IMR-90 (cell line): ENCODE measurements around the gene CAPZA1. TPM values are rescaled to one million over a fixed set of nuclear protein-coding genes. Genes with fewer than 3 reads are reported as not detected.

Experiments used
- ATAC-seq: fragments of 200-7000 bp; cut with Tn5 transposase; 2 replicates; pipeline ENCODE4 v1.9.1; 2020; ENCODE audit warnings: low read depth, mild to moderate bottlenecking, moderate library complexity
- BruUV-seq: library from RNA; stranded (reverse); fragments of 400-500 nt; replicated peaks from 2 replicates; lab custom pipeline; 2021; lab: Mats Ljungman, UMichigan
- CTCF ChIA-PET: fragments of 300-600 bp; formaldehyde crosslinking; extraction: SDS; loops from one replicate; lab custom pipeline; 2021; ENCODE audit warnings: antibody characterized with exemption; lab: Yijun Ruan, JAX
- POLR2A ChIA-PET: fragments of 300-600 bp; sonication (Branson Sonifier 250); formaldehyde crosslinking; loops from one replicate; lab custom pipeline; 2022; ENCODE audit warnings: antibody characterized with exemption; ENCODE audit not compliant: unreplicated experiment; lab: Charles Lee
- DNase-seq: peaks from one replicate; pipeline ENCODE4 v3.0.0; 2013
- H2AFZ ChIP-seq: replicated peaks from 2 replicates; pipeline ENCODE3; 2013; ENCODE audit warnings: low read length, mild to moderate bottlenecking; ENCODE audit not compliant: poor library complexity
- H2AK5ac ChIP-seq: 2 replicates; pipeline ENCODE4 v1.6.1; 2013; ENCODE audit warnings: low read depth, low read length, inconsistent platforms
- H2AK9ac ChIP-seq: replicated peaks from 2 replicates; pipeline ENCODE3; 2013; ENCODE audit warnings: mild to moderate bottlenecking, low read depth, low read length, moderate library complexity; ENCODE audit not compliant: poor library complexity
- H2BK120ac ChIP-seq: 2 replicates; pipeline ENCODE4 v1.6.1; 2013; ENCODE audit warnings: low read depth, low read length, inconsistent platforms
- H2BK15ac ChIP-seq: 3 replicates; pipeline ENCODE4 v1.6.1; 2013; ENCODE audit warnings: low read depth, low read length, inconsistent platforms
- H2BK20ac ChIP-seq: 2 replicates; pipeline ENCODE4 v1.6.1; 2013; ENCODE audit warnings: low read depth, mild to moderate bottlenecking, inconsistent platforms, low read length, moderate library complexity
- H2BK5ac ChIP-seq: 2 replicates; pipeline ENCODE4 v1.6.1; 2013; ENCODE audit warnings: mild to moderate bottlenecking, low read depth, low read length, inconsistent platforms; ENCODE audit not compliant: poor library complexity, severe bottlenecking
- H3K14ac ChIP-seq: replicated peaks from 2 replicates; pipeline ENCODE4 v1.6.1; 2013; ENCODE audit warnings: low read depth, low read length, inconsistent platforms
- H3K18ac ChIP-seq: 2 replicates; pipeline ENCODE4 v1.6.1; 2013; ENCODE audit warnings: low read depth, low read length, control low read depth
- H3K23ac ChIP-seq: 2 replicates; pipeline ENCODE4 v1.6.1; 2013; ENCODE audit warnings: low read depth, low read length, inconsistent platforms
- H3K27ac ChIP-seq: 2 replicates; pipeline ENCODE4 v1.5.1; 2013; ENCODE audit warnings: mild to moderate bottlenecking, control low read depth, low read length; ENCODE audit not compliant: insufficient read depth
- H3K27me3 ChIP-seq: 2 replicates; pipeline ENCODE4 v1.6.1; 2013; ENCODE audit warnings: low read length; ENCODE audit not compliant: control insufficient read depth, insufficient read depth
- H3K36me3 ChIP-seq: 2 replicates; pipeline ENCODE4 v1.6.1; 2013; ENCODE audit warnings: low read length, mixed read lengths; ENCODE audit not compliant: control insufficient read depth, insufficient read depth
- H3K4ac ChIP-seq: 2 replicates; pipeline ENCODE4 v1.6.1; 2013; ENCODE audit warnings: low read depth, low read length, inconsistent platforms
- H3K4me1 ChIP-seq: 2 replicates; pipeline ENCODE4 v1.6.1; 2013; ENCODE audit warnings: low read length, mixed read lengths; ENCODE audit not compliant: control insufficient read depth, insufficient read depth
- H3K4me2 ChIP-seq: 2 replicates; pipeline ENCODE4 v1.6.1; 2013; ENCODE audit warnings: low read depth, mild to moderate bottlenecking, control low read depth, low read length, moderate library complexity
- H3K4me3 ChIP-seq: 2 replicates; pipeline ENCODE4 v1.5.1; 2013; ENCODE audit warnings: low read depth, mild to moderate bottlenecking, control low read depth, low read length, moderate library complexity; ENCODE audit not compliant: insufficient read depth
- H3K56ac ChIP-seq: 2 replicates; pipeline ENCODE4 v1.6.1; 2013; ENCODE audit warnings: low read length, inconsistent platforms; ENCODE audit not compliant: insufficient read depth; ENCODE audit errors: extremely low read depth
- H3K79me1 ChIP-seq, 2 experiments: 2 replicates each; pipeline ENCODE4 v1.6.1; 2013; ENCODE audit warnings: low read length in 2 of 2, inconsistent platforms in 1 of 2, low read depth in 1 of 2
- H3K9ac ChIP-seq: 2 replicates; pipeline ENCODE4 v1.6.1; 2013; ENCODE audit warnings: low read depth, low read length, control low read depth
- H3K9me1 ChIP-seq: 2 replicates; pipeline ENCODE4 v1.6.1; 2013; ENCODE audit warnings: low read length, inconsistent platforms; ENCODE audit not compliant: insufficient read depth
- H3K9me3 ChIP-seq: 2 replicates; pipeline ENCODE4 v1.6.1; 2013; ENCODE audit warnings: low read length; ENCODE audit not compliant: control insufficient read depth, insufficient read depth
- H4K20me1 ChIP-seq: 2 replicates; pipeline ENCODE4 v1.6.1; 2013; ENCODE audit warnings: low read length, inconsistent platforms; ENCODE audit not compliant: insufficient read depth
- H4K5ac ChIP-seq: 2 replicates; pipeline ENCODE4 v1.6.1; 2013; ENCODE audit warnings: mild to moderate bottlenecking, low read depth, low read length, control low read depth
- H4K8ac ChIP-seq, 2 experiments: 2 replicates each; pipeline ENCODE4 v1.6.1; 2013; ENCODE audit warnings: low read depth in 2 of 2, low read length in 2 of 2, control low read depth in 1 of 2, inconsistent platforms in 1 of 2
- H4K91ac ChIP-seq: 2 replicates; pipeline ENCODE4 v1.6.1; 2013; ENCODE audit warnings: low read depth, low read length, inconsistent platforms; ENCODE audit not compliant: insufficient read depth
- BHLHE40 ChIP-seq: fragments of 150-350 bp; IDR thresholded peaks from 2 replicates; pipeline ENCODE4 v1.6.1; 2016; ENCODE audit warnings: mild to moderate bottlenecking, low read depth, low read length
- CHD1 ChIP-seq: IDR thresholded peaks from 2 replicates; pipeline ENCODE4 v1.6.1; 2012; ENCODE audit warnings: low read depth, low read length, improper control_type of control experiment
- FOS ChIP-seq: fragments of 150-350 bp; IDR thresholded peaks from 2 replicates; pipeline ENCODE4 v1.6.1; 2016; ENCODE audit warnings: low read depth, low read length
- MAFK ChIP-seq: IDR thresholded peaks from 2 replicates; pipeline ENCODE4 v1.6.1; 2012; ENCODE audit warnings: low read depth, low read length, improper control_type of control experiment
- MAZ ChIP-seq: IDR thresholded peaks from 2 replicates; pipeline ENCODE4 v1.6.1; 2012; ENCODE audit warnings: low read depth, mild to moderate bottlenecking, low read length, improper control_type of control experiment, moderate library complexity, borderline replicate concordance
- MXI1 ChIP-seq: IDR thresholded peaks from 2 replicates; pipeline ENCODE4 v1.6.1; 2012; ENCODE audit warnings: low read depth, mild to moderate bottlenecking, low read length, moderate library complexity, borderline replicate concordance
- NFE2L2 ChIP-seq: fragments of 150-350 bp; IDR thresholded peaks from 2 replicates; pipeline ENCODE4 v1.6.1; 2016; ENCODE audit warnings: low read depth, mild to moderate bottlenecking, low read length
- POLR2A ChIP-seq: IDR thresholded peaks from 2 replicates; pipeline ENCODE4 v1.6.1; 2012; ENCODE audit warnings: mild to moderate bottlenecking, low read depth, low read length
- RCOR1 ChIP-seq: IDR thresholded peaks from 2 replicates; pipeline ENCODE4 v1.6.1; 2012; ENCODE audit warnings: mild to moderate bottlenecking, low read length, improper control_type of control experiment; ENCODE audit not compliant: insufficient replicate concordance
- WGBS, 2 experiments: methylation state at CpG; one replicate each; pipeline versions ENCODE4 v1.1.5 to v1.1.7; 2013; ENCODE audit warnings: missing lambda C conversion rate in 2 of 2; ENCODE audit not compliant: insufficient read length in 1 of 2; ENCODE audit errors: extremely low coverage in 2 of 2; 5-methylcytosine and 5-hydroxymethylcytosine counted together
- dilution Hi-C: fragments of 300-500 bp; cut with HindIII; formaldehyde crosslinking; loops from one replicate; pipeline ENCODE4 v1.14.3; 2018; ENCODE audit warnings: low sequenced_read_pairs; ENCODE audit not compliant: unreplicated experiment
- in situ Hi-C: fragments of 300-500 bp; cut with MboI; formaldehyde crosslinking; loops from 3 replicates; pipeline ENCODE4 v1.14.3; 2019; ENCODE audit warnings: low sequenced_read_pairs, inconsistent platforms, mixed read lengths
- intact Hi-C: fragments of 100-400 bp; cut with micrococcal nuclease; formaldehyde crosslinking; loops from 2 replicates; pipeline ENCODE4 v1.10.0; 2022
- polyA plus RNA-seq, 3 experiments: library from polyadenylated mRNA; depleted of rRNA; stranded (reverse); fragments of >200 nt; gene quantifications; 2 replicates each; pipeline ENCODE4 v1.2.3, GENCODE V29; 2012; ENCODE audit warnings: low replicate concordance in 1 of 3
- total RNA-seq: library from RNA; depleted of rRNA; stranded (reverse); fragments of >200 nt; gene quantifications from 2 replicates; pipeline ENCODE4 v1.2.3, GENCODE V29; 2012
- TF ChIP-seq, protein P1 (sequence below): conservative IDR thresholded peaks from 2 replicates; pipeline ENCODE4 v1.5.1; 2012; ENCODE audit warnings: mild to moderate bottlenecking, low read depth, low read length, improper control_type of control experiment

Gene CAPZA1
- total and polyA plus RNA-seq, 2 of the 4 experiments (the other 2 are of a cell fraction): 108 to 262 TPM

GRCh38 chr1:112699425-112700144 is 80.0 kb downstream of the CAPZA1 start:
- peak overlapping the region; percentile 88; the same call in 1 of the 2 replicates for H3K4ac ChIP-seq
- H2AFZ ChIP-seq: no peak overlapping the region
- H4K5ac ChIP-seq: no peak overlapping the region; the same call in 1 of the 2 replicates
- peak overlapping the region; percentile 90 for H2AK5ac ChIP-seq
- 0 out of 2 replicates have a peak overlapping the region, but pooled peaks have one; percentile 35 for H3K18ac ChIP-seq
- peak overlapping the region; percentile 81; the same call in 1 of the 2 replicates for H3K27ac ChIP-seq
- peaks cover 68% of the 10 kb centered on the region for H3K36me3 ChIP-seq
- CTCF ChIA-PET: interaction anchor here (0.5 to 1.2 kb wide), 2 partner anchors 26 to 299 kb away, joined by 4 to 5 read pairs; no protein-coding TSS in a partner anchor
- dilution Hi-C loops: no loop called here
- peak overlapping the region; percentile 87 for H2BK5ac ChIP-seq
- H4K8ac ChIP-seq: peak overlapping the region in 1 of 2 experiments; percentile 73; a peak in 1 of 4 replicates
- H2BK15ac ChIP-seq: peak overlapping the region; percentile 33; the same call in 1 of the 3 replicates
- H2BK120ac ChIP-seq: peak overlapping the region; percentile 36; the same call in 1 of the 2 replicates
- H2AK9ac ChIP-seq: peak overlapping the region; percentile 37
- H3K4me2 ChIP-seq: no peak overlapping the region
- in situ Hi-C loops: loop anchor here (10.0 to 25.0 kb wide), 2 partner anchors 195 to 988 kb away; partner anchors contain the start of gene WNT2B
- DNase-seq (no peak), ATAC-seq (no peak)
- H3K4me1 ChIP-seq: peaks cover 26% of the 10 kb centered on the region
- TF ChIP-seq POLR2A: no peak
- TF ChIP-seq, protein P1, sequence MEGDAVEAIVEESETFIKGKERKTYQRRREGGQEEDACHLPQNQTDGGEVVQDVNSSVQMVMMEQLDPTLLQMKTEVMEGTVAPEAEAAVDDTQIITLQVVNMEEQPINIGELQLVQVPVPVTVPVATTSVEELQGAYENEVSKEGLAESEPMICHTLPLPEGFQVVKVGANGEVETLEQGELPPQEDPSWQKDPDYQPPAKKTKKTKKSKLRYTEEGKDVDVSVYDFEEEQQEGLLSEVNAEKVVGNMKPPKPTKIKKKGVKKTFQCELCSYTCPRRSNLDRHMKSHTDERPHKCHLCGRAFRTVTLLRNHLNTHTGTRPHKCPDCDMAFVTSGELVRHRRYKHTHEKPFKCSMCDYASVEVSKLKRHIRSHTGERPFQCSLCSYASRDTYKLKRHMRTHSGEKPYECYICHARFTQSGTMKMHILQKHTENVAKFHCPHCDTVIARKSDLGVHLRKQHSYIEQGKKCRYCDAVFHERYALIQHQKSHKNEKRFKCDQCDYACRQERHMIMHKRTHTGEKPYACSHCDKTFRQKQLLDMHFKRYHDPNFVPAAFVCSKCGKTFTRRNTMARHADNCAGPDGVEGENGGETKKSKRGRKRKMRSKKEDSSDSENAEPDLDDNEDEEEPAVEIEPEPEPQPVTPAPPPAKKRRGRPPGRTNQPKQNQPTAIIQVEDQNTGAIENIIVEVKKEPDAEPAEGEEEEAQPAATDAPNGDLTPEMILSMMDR: no peak
- no peak for TF ChIP-seq MAZ
- no peak for TF ChIP-seq MAFK
- TF ChIP-seq RCOR1: no peak
- TF ChIP-seq FOS: no peak
- no peak for TF ChIP-seq BHLHE40
- no peak for TF ChIP-seq CHD1
- no peak for TF ChIP-seq MXI1
- TF ChIP-seq NFE2L2: no peak
- POLR2A ChIA-PET: no interaction called here
- intact Hi-C loops: loop anchor here (2.0 to 10.0 kb wide), 2 partner anchors 25 to 235 kb away; partner anchors contain the start of gene MOV10
- H3K56ac ChIP-seq: no peak overlapping the region
- H3K9me3 ChIP-seq: no peaks in the 10 kb centered on the region
- H3K23ac ChIP-seq: peak overlapping the region; percentile 85; the same call in 1 of the 2 replicates
- peak overlapping the region; percentile 87 for H3K14ac ChIP-seq
- H3K9ac ChIP-seq: peak overlapping the region; percentile 15
- H4K91ac ChIP-seq: peak overlapping the region; percentile 67; the same call in 1 of the 2 replicates
- WGBS, 2 experiments: 100% methylated on average over 1 of the region's 13 CpGs; no CpG with 5 or more reads in 1 of the 2 experiments
- peaks cover 38% of the 10 kb centered on the region for H4K20me1 ChIP-seq
- H3K4me3 ChIP-seq: no peak overlapping the region
- H3K27me3 ChIP-seq: no peaks in the 10 kb centered on the region
- BruUV-seq: no TSS peak
- peaks cover 20% of the 10 kb centered on the region for H3K9me1 ChIP-seq
- H2BK20ac ChIP-seq: peak overlapping the region; percentile 46; the same call in 1 of the 2 replicates
- peaks cover 7 to 58% of the 10 kb centered on the region in 2 experiments; a peak in 3 of 4 replicates for H3K79me1 ChIP-seq
